ENCODE measurements around the gene APMAP. TPM values are rescaled to one million over a fixed set of nuclear protein-coding genes. Genes with fewer than 3 reads are reported as not detected.

Gene APMAP
- total and polyA plus RNA-seq, 2 of the 13 experiments (the other 11 are each of a cell fraction or from before 2014, with no cell fraction given) = 168 to 214 TPM

DNA sequence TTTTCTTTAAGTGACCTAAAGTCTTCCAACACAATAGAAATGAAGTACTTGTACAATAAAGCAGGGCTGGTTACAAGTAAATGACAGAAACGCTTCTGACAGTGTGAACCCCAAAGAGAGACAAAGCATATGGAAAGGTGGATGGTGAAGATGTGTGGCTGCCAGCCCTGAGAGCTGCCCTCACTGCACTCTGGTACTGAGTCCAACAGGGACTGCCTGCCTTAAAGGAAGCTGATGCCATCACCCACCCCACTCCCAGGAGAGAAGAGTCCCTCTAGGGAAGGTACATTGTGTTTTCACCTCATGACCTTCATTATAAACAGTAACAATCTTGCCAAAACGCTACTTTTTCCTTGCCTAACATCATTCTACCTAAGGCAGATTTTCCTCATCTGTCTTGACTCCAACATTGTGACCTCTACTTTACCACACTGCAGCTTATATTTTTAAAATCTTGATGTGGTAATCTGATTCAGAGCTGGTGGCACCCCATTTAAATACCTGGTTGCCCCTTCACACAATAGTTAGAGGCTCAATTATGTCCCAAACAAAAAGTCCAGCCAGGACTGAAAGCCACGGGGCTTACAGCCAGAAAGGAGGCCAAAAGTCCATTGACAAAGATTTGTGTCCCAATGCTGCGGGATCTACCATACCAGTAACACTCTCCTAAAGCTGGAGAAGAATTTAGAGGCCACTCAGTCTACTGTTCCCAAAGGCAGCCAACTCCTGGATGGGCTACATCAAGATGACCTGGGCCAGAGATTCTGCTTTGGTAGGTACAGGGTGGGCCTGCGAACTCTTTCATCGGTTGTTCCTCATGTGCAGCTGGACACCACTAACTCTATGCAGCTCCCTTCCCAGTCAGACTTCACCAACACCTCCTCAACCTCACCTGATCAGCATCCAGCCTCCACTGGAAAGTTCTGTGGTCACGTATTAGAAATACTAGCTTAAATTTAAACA, 4.4 kb downstream of the APMAP start (continued):
- TF ChIP-seq, protein P1, sequence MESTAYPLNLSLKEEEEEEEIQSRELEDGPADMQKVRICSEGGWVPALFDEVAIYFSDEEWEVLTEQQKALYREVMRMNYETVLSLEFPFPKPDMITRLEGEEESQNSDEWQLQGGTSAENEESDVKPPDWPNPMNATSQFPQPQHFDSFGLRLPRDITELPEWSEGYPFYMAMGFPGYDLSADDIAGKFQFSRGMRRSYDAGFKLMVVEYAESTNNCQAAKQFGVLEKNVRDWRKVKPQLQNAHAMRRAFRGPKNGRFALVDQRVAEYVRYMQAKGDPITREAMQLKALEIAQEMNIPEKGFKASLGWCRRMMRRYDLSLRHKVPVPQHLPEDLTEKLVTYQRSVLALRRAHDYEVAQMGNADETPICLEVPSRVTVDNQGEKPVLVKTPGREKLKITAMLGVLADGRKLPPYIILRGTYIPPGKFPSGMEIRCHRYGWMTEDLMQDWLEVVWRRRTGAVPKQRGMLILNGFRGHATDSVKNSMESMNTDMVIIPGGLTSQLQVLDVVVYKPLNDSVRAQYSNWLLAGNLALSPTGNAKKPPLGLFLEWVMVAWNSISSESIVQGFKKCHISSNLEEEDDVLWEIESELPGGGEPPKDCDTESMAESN (CRISPR knock-in tag; conservative IDR thresholded peaks at IDR 0.05) = 0 out of 2 replicates have a peak, but pooled peaks have one; percentile 38
- TF ChIP-seq FOXP1 (IDR thresholded peaks at IDR 0.05) = no peak
- no peak for TF ChIP-seq FOXP1 (CRISPR knock-in tag; IDR thresholded peaks at IDR 0.05)
- TF ChIP-seq SATB2 (CRISPR knock-in tag; IDR thresholded peaks at IDR 0.05) = 0 out of 2 replicates have a peak, but pooled peaks have one; percentile 11
- 0 out of 2 replicates have a peak, but pooled peaks have one; percentile 25 for TF ChIP-seq ZNF605 (CRISPR knock-in tag; IDR thresholded peaks at IDR 0.05)
- 0 out of 2 replicates have a peak, but pooled peaks have one; percentile 11 for TF ChIP-seq ZNF34 (CRISPR knock-in tag; IDR thresholded peaks at IDR 0.05; ENCODE audit: borderline replicate concordance)
- no peak for TF ChIP-seq LCORL (IDR thresholded peaks at IDR 0.05)
- peak; percentile 51; the same call in 1 of the 2 replicates for TF ChIP-seq LCORL (CRISPR knock-in tag; IDR thresholded peaks at IDR 0.05)
- peak; percentile 38 for TF ChIP-seq HNF4A (CRISPR knock-in tag; IDR thresholded peaks at IDR 0.05)
- TF ChIP-seq, protein P2, sequence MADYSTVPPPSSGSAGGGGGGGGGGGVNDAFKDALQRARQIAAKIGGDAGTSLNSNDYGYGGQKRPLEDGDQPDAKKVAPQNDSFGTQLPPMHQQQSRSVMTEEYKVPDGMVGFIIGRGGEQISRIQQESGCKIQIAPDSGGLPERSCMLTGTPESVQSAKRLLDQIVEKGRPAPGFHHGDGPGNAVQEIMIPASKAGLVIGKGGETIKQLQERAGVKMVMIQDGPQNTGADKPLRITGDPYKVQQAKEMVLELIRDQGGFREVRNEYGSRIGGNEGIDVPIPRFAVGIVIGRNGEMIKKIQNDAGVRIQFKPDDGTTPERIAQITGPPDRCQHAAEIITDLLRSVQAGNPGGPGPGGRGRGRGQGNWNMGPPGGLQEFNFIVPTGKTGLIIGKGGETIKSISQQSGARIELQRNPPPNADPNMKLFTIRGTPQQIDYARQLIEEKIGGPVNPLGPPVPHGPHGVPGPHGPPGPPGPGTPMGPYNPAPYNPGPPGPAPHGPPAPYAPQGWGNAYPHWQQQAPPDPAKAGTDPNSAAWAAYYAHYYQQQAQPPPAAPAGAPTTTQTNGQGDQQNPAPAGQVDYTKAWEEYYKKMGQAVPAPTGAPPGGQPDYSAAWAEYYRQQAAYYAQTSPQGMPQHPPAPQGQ (CRISPR knock-in tag; IDR thresholded peaks at IDR 0.05; ENCODE audit: borderline replicate concordance) = no peak
- TF ChIP-seq CEBPB (IDR thresholded peaks at IDR 0.05; ENCODE audit: borderline replicate concordance, low read depth, low read length) = 0 out of 2 replicates have a peak, but pooled peaks have one; percentile 5
- TF ChIP-seq, protein P3, sequence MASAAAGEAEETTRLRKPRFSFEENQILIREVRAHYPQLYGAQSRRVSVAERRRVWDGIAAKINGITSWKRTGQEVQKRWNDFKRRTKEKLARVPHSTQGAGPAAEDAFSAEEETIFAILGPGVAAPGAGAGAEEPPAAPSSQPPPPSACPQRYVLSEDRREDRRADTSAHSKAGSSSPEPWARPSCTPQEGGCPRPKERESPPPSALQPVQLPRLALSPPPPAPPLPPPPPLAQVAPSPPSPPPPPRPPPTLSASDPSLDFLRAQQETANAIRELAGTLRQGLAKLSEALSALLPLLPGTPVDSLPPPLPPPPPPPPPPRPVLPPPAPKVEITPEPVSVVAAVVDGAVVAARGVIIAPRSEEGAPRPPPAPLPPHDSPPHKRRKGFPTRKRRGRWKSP (CRISPR knock-in tag; IDR thresholded peaks at IDR 0.05) = 0 out of 2 replicates have a peak, but pooled peaks have one; percentile 14
- 0 out of 2 replicates have a peak, but pooled peaks have one; percentile 45 for TF ChIP-seq CC2D1A (CRISPR knock-in tag; IDR thresholded peaks at IDR 0.05)
- TF ChIP-seq, protein P4, sequence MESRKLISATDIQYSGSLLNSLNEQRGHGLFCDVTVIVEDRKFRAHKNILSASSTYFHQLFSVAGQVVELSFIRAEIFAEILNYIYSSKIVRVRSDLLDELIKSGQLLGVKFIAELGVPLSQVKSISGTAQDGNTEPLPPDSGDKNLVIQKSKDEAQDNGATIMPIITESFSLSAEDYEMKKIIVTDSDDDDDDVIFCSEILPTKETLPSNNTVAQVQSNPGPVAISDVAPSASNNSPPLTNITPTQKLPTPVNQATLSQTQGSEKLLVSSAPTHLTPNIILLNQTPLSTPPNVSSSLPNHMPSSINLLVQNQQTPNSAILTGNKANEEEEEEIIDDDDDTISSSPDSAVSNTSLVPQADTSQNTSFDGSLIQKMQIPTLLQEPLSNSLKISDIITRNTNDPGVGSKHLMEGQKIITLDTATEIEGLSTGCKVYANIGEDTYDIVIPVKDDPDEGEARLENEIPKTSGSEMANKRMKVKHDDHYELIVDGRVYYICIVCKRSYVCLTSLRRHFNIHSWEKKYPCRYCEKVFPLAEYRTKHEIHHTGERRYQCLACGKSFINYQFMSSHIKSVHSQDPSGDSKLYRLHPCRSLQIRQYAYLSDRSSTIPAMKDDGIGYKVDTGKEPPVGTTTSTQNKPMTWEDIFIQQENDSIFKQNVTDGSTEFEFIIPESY (CRISPR knock-in tag; IDR thresholded peaks at IDR 0.05) = no peak

Measured in HepG2 (cell line).